GM19193 (cell line): ENCODE data around the gene PEBP1.

ENCODE experiments used
- POLR2A ChIP-seq: IDR thresholded peaks from 4 replicates; pipeline ENCODE4 v1.6.1; 2011; ENCODE audit not compliant: insufficient read depth, insufficient read length; ENCODE audit errors: extremely low read depth

PEBP1 gene

GRCh38 chr12:118120579-118121363 lies 15.2 kb upstream of the PEBP1 start:
- TF ChIP-seq POLR2A = no peak

GRCh38 chr12:118122264-118122663 lies 13.7 kb upstream of the PEBP1 start:
- TF ChIP-seq POLR2A = no peak

DNA sequence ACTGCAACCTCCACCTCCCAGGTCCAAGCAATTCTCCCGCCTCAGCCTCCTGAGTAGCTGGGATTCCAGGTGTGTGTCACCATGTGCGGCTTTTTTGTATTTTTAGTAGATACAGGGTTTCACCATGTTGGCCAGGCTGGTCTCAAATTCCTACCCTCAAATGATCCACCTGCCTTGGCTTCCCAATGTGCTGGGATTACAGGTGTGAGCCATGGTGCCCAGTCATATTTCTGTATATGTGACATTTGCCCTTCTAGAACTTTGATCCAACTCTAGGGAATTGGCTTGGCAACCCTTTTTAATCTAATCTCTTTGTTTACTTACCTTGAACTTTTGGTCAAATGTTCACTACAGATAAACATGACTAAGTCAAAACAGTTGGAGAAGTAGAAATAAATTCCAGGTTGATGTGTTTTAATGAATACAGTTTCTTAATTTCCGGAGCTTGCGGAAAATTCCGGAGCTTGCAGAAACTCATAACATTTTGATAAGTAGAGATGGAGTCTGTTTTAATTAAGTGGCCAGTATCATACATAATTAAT lies 11.5 kb upstream of the PEBP1 start:
- no peak for TF ChIP-seq POLR2A

DNA sequence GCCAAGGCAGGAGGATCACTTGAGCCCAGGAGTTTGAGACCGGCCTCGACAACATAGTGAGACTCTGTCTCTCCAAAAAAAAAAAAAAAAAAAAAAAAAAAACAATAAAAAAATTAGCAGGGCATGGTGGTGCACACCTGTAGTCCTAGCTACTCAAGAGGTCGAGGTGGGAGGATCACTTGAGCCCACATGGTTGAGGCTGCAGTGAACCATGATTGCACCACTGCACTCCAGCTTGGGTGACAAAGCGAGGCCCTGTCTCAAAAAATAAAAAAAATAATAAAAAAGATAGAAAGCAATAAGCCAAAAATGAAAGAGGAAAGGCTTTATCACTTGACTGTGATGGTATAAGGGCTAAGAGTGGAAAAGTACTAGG lies 10.2 kb upstream of the PEBP1 start:
- no peak for TF ChIP-seq POLR2A

- TF ChIP-seq POLR2A = no peak
Measured at GRCh38 chr12:118126119-118126757, 9.7 kb upstream of the PEBP1 start.

DNA sequence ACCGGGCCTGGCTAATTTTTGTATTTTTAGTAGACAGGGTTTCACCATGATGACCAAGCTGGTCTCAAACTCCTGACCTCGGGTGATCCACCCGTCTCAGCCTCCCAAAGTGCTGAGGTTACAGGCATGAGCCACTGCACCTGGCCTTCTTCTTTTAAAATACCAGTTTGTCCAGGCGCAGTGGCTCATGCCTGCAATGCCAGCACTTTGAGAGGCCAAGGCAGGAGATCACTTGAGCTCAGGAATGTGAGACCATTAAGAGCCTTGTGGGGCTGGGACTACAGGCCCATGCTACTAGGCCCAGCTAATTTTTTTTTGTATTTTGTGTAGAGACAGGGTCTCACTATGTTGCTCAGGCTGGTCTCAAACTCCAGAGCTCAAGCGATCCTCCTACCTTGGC lies 8.1 kb upstream of the PEBP1 start:
- TF ChIP-seq POLR2A = no peak

DNA sequence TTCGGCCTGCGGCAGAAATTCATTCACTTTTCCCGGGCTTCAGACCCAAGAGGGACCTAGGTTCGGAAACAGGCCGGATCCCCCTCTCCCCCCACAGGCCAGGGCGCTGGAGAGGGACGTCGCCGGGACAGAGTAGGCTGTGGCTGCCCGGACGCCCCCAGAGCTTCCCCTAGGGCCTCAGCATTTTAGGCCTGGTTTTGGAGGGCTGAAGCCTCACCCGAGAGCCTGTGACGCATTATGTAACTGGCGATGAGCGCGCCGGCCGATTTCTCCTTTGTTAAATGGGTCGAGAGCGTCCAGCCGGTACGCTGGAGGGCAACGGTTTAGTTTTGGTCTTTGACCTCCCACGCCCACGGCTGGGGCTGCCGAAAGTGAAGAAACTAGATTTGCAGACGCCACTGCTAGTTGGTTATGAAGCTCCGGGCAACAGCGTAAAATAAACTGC lies 657 bp downstream of the PEBP1 start:
- TF ChIP-seq POLR2A = no peak

GRCh38 chr12:118137148-118137678 lies 1.3 kb downstream of the PEBP1 start:
- TF ChIP-seq POLR2A = no peak

- no peak for TF ChIP-seq POLR2A
Measured at GRCh38 chr12:118140825-118141224, 4.9 kb downstream of the PEBP1 start.

DNA sequence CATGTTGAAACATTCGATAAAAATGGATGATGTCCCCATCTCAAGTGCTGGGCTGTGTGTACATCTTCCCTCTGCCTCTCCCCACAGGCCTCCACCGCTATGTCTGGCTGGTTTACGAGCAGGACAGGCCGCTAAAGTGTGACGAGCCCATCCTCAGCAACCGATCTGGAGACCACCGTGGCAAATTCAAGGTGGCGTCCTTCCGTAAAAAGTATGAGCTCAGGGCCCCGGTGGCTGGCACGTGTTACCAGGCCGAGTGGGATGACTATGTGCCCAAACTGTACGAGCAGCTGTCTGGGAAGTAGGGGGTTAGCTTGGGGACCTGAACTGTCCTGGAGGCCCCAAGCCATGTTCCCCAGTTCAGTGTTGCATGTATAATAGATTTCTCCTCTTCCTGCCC lies 8.6 kb downstream of the PEBP1 start:
- TF ChIP-seq POLR2A = no peak

- TF ChIP-seq POLR2A = no peak
Measured at GRCh38 chr12:118145113-118145797, 9.3 kb downstream of the PEBP1 start.

DNA sequence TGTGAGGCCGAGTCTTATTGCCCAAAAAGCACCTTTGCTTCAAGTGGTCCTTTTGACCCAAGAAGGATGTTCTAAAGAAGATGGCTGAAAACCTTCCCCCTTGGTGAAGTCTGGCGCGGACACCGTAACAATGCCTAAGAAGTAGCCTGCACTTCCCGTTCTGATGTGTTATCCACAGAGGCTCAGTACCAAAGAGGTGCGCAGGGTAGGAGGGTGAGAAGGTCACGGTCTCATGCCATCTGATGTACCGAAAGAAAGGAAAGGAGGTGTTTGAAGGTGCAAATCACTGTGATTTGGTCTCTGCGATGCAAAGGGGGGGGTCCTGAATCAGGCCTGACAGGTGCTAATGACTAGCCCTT lies 9.9 kb downstream of the PEBP1 start:
- TF ChIP-seq POLR2A = no peak

GRCh38 chr12:118148287-118148686 lies 12.4 kb downstream of the PEBP1 start:
- TF ChIP-seq POLR2A = no peak

GRCh38 chr12:118150625-118151024 lies 14.7 kb downstream of the PEBP1 start:
- no peak for TF ChIP-seq POLR2A

DNA sequence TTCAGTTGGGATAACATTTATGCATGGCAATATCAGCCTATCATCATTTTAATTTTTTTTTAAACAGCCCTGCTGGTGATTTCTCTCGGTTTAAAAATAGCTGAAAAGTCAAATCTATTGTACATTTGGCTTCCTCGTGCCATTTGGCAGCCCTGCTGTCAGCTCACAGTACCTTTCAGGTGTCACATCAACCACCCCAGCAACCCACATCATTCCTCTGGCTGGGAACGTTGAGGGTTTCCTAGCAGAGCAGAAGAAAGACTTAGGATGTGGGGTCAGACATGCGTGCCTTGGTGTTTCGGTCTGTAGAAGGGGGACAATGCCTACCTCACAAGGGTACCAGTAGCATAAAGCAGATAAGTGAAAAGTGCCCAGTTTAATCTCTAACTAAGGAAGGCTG lies 15.8 kb downstream of the PEBP1 start:
- TF ChIP-seq POLR2A = no peak
